NCI-H69 (cell line): ENCODE data around the gene SEPTIN8.
"Not testable (repeated sequence)": the region's sequence is repeated elsewhere in the genome, so short reads cannot be mapped to it uniquely, and the experiment has no call there.

Experiments used
- DNase-seq: peaks from one replicate; lab custom pipeline; 2025; lab: John Stamatoyannopoulos, UW

The SEPTIN8 gene

GRCh38 chr5:132812123-132812765 is 35.2 kb upstream of the SEPTIN8 start:
- peak; percentile 96 for DNase-seq

DNA sequence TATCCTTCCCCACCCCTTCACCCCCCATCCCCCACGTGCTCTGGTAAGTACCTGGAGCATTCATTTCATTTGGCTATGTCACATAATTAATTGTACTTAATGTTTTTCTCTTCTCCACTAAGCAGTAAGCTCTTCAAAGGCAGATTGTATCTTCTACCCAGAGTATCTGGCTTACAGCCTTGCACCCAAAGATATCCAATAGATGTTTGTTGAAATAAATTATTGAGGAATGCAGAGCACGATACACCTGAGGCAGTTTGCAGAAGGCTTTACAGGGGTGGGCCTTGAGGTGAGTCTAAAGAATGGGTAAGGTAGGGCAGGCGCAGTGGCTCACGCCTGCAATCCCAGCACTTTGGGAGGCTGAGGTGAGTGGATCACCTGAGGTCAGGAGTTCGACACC is 33.6 kb upstream of the SEPTIN8 start:
- no peak for DNase-seq

- peak; percentile 36 for DNase-seq
Measured at GRCh38 chr5:132808866-132809265, 31.8 kb upstream of the SEPTIN8 start.

GRCh38 chr5:132808448-132808847 is 31.4 kb upstream of the SEPTIN8 start:
- DNase-seq = peak; percentile 44

DNA sequence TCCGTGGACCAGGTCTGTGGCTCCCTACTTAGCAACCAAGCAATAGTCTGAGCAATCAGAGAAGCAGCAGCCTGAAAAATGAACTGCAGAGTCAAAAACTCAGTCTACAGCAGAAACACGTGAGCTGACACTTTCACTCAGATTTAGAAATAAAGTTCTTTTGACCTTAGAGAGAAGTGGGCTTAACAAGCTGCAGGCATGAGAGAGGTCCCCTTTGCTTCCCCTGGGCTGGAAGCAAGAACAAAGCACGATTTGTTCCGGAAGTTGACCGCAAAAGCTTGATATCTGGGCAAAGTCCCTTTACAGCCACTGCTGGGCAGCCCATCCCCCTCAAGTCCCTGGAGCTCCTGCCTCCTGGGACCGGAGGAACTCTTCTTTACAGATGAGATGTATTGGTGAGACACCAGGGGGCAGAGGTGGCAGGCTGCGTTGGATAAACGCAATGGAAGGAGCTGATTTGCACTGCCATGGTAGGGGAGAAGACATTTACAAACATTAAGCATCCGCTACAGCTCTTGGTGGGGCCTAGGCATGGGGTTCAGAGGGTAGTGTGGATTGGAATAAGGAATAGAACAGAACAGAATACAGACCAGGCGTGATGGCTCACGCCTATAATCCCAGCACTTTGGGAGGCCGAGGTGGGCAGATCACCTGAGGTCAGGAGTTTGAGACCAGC is 30.3 kb upstream of the SEPTIN8 start:
- peak; percentile 62 for DNase-seq

DNA sequence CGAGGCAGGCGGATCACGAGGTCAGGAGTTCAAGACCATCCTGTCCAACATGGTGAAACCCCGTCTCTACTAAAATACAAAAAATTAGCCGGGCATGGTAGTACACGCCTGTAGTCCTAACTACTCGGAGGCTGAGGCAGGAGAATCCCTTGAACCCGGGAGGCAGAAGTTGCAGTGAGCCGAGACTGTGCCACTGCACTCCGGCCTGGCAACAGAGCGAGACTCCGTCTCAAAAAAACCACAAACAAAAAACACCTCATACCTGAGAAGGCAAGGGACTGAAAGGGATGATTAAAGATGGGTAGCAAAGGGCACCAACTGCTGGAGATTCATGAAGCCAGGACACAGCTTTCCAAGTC is 29.7 kb upstream of the SEPTIN8 start:
- not testable (repeated sequence) for DNase-seq

DNA sequence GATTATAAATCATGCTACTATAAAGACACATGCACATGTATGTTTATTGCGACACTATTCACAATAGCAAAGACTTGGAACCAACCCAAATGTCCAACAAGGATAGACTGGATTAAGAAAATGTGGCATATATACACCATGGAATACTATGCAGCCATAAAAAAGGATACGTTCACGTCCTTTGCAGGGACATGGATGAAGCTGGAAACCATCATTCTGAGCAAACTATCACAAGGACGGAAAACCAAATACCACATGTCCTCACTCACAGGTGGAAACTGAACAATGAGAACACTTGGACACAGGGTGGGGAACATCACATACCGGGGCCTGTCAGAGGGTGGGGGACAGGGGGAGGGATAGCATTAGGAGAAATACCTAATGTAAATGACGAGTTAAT is 28.8 kb upstream of the SEPTIN8 start:
- not testable (repeated sequence) for DNase-seq

GRCh38 chr5:132804219-132804618 is 27.2 kb upstream of the SEPTIN8 start:
- not testable (repeated sequence) for DNase-seq

GRCh38 chr5:132802685-132803066 is 25.6 kb upstream of the SEPTIN8 start:
- not testable (repeated sequence) for DNase-seq

GRCh38 chr5:132802044-132802684 is 25.1 kb upstream of the SEPTIN8 start:
- peak; percentile 44 for DNase-seq

DNA sequence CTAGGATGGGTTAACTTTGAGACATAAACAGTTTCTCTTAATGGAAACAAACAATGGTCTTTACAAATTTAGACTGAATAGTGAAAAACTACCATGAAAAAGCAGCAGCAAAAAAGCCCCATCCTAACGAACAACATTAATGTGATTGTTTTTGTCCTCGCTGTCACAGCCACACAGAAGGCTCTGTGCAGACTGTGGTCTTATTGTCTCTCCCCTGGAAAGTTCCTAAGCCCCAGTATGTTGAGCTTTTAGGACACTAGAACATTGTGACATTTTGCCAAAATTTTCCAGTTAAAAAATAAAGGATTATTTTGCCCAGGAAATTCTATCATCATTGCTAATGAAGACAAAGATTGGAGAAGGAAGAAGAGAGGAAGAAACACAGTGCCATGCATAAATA is 23.5 kb upstream of the SEPTIN8 start:
- no peak for DNase-seq

DNA sequence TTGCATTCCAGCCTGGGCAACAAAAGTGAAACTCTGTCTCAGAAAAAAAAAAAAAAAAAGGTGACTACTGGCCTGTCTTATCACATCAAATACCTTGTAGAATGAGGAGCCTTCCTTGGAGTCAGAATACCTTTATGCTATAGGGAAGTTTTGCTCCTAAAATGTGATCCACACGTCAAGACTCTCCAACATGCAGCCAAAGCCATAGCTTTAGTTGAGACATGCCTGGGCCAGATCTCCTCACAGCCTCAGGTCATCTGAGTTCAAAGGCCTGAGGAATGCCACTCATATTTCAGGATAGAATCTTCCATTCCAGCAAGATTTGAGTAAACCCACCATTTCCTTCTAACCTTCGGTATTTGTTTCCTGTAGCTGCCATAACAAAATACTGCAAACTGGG is 22.4 kb upstream of the SEPTIN8 start:
- DNase-seq = no peak

DNA sequence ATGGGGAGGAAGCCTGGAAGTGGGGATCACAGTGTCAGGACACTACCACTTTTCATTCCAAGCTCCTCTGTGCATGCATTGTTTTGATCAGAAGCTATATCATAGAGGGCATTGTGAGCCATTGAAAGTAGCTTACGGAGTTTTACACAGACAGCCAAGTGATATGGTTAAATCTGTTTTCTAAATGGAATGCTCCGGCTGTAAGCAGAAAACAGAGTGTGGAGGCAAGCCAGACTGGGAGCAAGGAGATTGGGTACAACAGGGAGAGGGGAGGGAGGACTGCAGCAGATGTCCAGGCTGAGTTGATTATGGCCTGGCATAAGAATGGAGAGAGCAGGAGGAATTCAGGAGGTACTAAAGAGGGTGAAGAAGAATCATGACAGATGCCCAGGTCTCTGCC is 20.6 kb upstream of the SEPTIN8 start:
- DNase-seq = peak; percentile 35

DNA sequence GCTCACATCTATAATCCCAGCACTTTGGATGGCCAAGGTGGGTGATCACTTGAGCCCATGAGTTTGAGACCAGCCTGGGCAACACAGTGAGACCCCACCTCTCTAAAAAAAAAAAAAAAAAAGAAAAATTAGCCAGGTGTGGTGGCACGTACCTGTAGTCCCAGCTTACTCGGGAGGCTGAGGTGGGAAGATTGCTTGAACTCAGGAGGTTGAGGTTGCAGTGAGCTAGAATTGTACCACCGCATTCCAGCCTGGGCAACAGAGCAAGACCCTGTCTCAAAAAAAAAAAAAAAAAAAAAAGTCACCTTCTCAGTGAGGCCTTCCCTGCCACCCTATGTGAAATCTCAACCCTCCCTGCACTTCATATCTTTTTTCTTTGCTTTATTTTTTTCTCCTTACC is 14.0 kb upstream of the SEPTIN8 start:
- DNase-seq = no peak

GRCh38 chr5:132790201-132790865 is 13.3 kb upstream of the SEPTIN8 start:
- DNase-seq = no peak

GRCh38 chr5:132788990-132789886 is 12.2 kb upstream of the SEPTIN8 start:
- peak; percentile 74 for DNase-seq

- no peak for DNase-seq
Measured at GRCh38 chr5:132788508-132788907, 11.5 kb upstream of the SEPTIN8 start.

DNA sequence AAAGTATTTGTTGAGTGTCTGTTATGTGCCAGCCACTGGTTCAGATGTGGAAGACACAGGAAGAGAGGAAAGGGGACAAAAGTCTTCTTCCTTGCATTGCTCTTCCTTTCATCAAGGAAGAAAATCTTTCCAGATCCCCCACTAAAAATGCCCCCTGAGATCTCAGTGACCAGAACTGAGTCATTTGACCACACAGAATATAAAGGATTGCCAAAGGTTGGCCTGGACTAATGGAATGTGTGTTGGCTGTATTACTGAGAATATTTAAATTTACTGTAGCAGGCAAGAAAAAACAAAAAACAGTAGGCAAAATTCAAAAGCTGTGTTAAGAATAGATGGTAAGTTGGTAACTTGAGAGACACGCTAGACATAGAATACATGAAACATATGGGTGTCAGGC is 10.0 kb upstream of the SEPTIN8 start:
- DNase-seq = no peak

DNA sequence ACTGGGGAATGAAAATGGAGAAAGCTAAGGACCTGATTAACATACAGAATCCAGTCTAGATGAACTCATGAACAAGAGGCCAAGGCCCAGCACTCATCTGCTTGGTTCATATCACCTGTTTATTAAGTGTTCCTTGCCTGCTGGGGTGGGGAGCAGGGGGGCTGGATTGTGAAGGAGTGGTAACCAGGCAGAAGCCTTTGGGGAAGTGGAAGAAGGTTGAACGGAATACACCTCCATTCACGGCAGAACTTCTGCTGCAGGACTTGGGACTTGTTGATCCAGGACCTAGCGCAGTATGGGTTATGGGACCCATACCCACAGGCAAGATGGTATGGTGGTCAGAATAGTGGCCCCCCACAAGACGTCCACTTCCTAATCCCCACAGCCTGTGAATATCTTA is 8.8 kb upstream of the SEPTIN8 start:
- DNase-seq = no peak

GRCh38 chr5:132785365-132785764 is 8.3 kb upstream of the SEPTIN8 start:
- DNase-seq = no peak

DNA sequence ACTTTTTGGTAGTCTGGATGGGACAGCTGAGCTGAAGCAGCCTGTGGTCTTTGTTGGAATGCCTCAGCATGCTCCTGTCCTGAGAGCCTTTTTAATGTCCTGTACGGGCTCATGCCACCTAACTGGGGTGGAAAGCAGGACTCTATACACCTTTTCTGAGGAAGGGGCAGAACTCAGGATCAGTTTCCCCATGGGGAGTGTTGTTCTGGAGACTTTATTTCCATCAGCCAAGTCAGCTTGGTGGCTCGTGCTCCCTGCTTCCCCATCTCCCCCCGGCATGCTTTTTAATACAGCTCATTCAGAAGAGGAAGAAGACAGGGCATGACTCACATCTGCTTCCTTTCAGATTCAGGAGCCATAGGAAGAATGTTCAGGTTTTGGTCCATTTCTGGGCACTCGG is 5.1 kb upstream of the SEPTIN8 start:
- peak; percentile 16 for DNase-seq

GRCh38 chr5:132781029-132781428 is 4.0 kb upstream of the SEPTIN8 start:
- DNase-seq = no peak
